GM21515 (cell line): Measurements from ENCODE around the gene PCK2.

ENCODE experiments used
- ATAC-seq: cut with Tn5 transposase; IDR thresholded peaks from one replicate; pipeline ENCODE4 v1.9.1; 2021; ENCODE audit not compliant: unreplicated experiment

PCK2 gene

DNA sequence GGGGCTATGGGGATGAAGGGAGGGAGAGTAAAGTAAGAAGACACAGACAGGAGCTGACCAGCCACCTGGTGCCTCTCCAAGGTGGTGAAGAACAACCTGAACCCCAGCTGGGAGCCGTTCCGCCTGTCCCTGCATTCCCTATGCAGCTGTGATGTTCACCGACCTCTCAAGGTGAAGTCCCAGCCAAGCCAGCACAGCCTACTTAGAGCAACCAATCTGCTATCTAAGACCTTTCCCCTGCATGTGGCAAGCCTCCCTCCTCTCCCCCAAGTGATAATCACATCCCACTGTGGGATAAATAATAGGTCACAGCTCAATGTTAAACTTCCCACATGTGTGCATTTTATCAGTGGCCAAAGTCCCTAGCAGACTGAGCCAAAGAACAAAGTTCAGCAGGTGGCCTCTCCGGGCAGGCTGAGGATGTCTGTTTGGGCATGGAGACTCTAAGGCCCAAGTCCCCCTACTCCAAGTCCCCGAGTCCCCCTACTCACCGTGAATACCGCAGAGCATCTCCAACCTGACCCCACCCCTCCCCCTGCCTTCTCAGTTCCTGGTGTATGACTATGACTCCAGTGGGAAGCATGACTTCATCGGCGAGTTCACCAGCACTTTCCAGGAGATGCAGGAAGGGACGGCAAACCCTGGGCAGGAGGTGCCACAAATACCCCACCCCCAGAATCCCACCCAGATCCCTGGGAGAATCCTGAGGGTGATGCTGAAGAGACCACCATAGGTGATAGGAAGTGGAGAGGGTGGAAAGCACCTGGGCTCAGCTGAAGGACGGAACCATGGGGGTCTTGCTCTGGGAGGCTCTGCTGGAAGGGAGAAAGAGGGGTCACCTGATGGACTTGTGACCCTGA, 19.3 kb upstream of the PCK2 start:
- ATAC-seq, result no peak

DNA sequence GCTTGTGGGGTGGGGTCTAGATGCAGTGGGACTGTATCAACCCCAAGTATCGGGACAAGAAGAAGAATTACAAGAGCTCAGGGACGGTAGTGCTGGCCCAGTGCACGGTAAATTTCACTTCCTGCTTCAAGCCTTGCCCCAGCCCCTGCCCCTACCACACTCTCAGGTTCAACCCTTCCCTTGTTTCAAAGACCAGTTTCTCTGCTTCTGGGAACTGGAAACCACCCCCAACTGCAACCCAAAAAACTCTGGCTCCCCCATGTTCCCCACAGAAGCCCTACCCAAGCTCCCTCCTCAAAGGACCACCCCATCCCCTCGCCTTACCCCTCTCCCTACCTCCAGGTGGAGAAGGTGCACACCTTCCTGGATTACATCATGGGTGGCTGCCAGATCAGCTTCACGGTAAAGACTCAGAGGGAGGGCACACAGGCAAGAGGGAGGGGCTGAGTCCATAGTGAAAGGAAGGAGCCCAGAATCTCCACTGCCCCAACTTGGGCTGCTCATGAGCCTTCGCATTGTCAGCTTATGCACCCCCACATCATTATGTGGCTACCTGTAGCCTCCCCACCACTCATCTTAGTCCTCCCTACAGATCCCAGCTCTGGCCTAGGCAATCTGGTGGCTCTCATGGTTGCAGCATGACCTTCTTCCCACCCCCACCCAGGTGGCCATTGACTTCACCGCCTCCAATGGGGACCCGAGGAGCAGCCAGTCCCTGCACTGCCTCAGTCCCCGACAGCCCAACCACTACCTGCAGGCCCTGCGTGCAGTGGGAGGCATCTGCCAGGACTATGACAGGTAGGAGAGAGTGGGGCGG, 18.4 kb upstream of the PCK2 start:
- ATAC-seq, result no peak

DNA sequence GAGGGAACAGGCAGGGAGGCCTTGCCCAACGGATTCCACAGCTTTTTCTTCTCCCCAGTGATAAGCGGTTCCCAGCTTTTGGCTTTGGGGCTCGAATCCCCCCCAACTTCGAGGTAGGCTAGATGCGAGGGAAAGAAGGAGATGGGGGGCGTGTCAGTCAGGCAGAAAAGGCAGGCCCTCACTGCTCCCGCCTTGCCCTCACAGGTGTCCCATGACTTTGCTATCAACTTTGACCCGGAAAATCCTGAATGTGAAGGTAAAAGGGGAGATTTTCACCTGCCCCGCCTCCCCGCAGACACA, 17.9 kb upstream of the PCK2 start:
- ATAC-seq, result no peak

DNA sequence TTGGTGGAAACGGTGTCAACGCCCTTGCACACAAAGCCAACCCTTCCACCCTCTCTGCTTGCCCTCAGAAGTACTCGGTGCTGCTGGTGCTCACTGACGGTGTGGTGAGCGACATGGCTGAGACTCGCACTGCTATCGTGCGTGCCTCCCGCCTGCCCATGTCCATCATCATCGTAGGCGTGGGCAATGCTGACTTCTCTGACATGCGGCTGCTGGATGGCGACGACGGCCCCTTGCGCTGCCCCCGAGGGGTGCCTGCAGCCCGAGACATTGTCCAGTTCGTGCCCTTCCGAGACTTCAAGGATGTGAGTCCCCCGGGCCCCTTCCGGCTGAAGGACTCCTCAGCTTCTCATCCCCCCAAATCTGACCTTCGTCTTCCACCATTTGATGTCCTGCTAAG, 17.0 kb upstream of the PCK2 start:
- ATAC-seq, result no peak

DNA sequence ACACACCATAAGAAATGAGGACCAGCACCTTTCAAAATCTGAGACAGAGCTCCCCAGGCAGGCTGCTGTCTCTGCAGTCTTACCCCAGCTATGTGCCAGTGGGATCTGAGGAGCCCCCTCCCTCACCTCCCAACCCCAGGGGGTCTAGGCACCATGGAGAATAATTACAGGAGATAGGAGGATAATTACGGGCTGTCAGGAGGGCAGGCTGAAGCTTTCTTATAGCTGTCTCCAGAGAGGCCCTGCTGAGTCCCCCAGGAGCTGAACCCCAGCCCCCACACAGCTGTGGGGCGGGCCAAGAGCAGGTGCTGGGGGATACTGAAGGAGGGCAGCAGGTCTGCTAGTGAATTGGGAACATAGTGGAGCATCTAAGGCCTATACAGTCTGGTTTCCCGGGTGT, 16.0 kb upstream of the PCK2 start:
- ATAC-seq, result no peak

- no peak for ATAC-seq
These were observed 14.5 kb upstream of the PCK2 start for GRCh38 chr14:24079491-24080141.

- no peak for ATAC-seq
These were observed 14.0 kb upstream of the PCK2 start for GRCh38 chr14:24080142-24080530.

- peak; percentile 92 for ATAC-seq
These were observed 13.0 kb upstream of the PCK2 start for GRCh38 chr14:24080888-24081738.

DNA sequence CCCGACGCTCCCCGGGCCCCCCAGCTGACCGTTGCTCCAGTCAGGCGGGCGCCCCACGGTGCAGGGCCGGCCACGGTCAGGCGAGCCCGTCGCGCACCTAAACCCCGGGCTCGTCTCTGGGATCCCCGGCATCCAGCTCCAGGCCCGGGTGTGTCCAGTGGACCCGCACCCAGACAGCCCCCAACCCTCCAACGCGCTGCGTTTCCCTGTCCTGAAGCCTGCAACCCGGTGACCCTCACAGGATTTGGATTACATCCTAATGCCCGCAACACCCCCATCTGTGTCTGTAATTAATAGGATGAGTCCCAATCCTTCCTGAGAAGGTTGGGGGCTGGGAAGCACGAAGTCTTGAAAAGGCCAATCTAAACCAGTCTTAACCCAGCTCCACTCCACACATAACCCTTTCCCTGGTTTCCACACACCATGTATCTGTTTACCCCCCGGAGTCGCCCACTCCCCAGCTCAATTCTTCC, 12.3 kb upstream of the PCK2 start:
- no peak for ATAC-seq

DNA sequence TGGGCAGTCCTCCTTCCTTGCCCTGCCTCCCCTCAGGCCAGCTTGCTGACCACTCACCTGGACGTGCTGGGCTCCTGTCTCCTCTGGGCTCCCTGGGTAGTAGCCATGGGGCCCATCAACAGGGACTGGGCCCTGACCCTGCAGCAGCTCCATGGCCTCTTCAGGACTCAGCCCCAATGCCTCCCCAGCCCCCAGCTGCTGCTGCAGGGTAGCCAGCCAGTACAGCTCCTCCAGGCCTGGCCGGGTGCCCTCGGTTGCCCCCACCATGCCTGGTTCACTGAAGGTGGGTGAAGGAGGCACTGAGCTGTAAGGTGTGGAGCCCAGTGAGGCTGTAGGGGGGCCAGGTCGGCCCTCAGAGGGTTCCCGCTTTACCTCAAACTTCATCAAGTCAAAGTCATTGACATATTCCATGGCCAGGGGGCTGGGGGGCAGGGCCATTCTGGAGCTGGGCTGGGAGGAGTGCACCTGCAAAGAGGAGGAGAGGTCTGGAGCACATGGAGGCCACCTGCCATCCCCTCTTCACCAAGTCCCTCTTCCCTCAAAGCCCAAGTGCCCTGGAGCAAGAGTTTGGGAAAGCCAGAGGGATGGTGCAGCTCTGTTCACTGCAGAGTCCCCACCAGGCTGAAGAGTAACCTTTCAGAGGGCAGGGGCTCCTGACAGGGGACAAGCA, 11.6 kb upstream of the PCK2 start:
- no peak for ATAC-seq

DNA sequence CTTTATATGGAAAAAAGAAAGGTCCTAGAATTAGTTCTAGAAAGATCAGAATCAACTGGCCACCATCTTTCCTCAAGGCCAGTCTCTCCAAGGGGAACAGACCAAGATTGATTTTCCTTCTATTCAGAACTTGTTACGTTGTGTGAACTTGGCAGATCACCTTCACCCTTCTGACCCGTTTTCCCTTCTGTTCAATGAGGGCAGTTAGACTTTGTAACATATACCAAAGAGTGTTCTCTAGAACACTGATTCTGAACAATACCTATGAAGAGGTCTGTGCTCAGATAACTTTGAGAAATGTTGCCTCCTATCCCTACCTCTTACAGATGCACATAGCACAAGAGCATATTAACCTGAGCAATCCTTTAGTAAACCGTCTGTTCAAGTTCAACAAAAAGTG, 10.6 kb upstream of the PCK2 start:
- no peak for ATAC-seq

GRCh38 chr14:24084440-24084839, 9.7 kb upstream of the PCK2 start:
- no peak for ATAC-seq

GRCh38 chr14:24085215-24085614, 8.9 kb upstream of the PCK2 start:
- ATAC-seq, result no peak

GRCh38 chr14:24086193-24086955, 7.7 kb upstream of the PCK2 start:
- no peak for ATAC-seq

GRCh38 chr14:24087004-24087403, 7.1 kb upstream of the PCK2 start:
- no peak for ATAC-seq

- no peak for ATAC-seq
These were observed 6.0 kb upstream of the PCK2 start for GRCh38 chr14:24088095-24088494.

GRCh38 chr14:24089890-24090289, 4.2 kb upstream of the PCK2 start:
- no peak for ATAC-seq

GRCh38 chr14:24092110-24092504, 2.0 kb upstream of the PCK2 start:
- no peak for ATAC-seq

DNA sequence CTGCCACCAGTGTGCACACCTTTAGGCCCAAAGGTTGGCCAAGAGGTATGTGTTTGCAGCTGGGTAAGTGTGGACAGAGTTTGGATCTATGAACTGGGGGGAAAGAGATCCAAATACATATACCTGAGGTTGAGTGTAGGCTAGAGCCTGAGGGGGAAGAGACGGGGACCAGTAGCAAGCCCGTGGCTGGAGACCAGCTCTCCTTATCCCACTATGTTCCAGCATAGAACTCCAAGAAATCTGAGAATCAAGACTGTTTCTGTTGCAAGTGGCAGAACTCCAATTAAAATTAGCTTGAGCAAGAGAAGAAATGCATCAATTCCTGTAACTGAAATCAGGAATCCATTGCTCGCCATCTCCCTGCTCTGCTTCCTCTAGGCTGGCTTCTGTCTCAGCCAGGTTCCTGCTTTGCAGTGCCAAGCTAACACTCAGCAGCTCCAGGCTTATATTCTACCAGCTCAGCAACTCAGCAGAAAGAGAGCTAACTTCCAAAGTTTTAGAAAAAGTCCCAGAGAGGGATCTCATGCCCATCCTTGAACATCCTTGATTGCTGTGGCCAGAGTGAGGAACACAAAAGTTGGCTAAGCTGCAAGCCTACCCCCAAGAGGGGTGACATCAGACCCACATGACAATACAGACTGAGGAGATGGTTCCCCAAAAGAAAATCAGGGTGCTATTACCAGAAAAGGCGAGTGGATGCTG, 1.5 kb upstream of the PCK2 start:
- ATAC-seq, result no peak
